Measurements from ENCODE around the gene RXRA. TPM values are rescaled to one million over a fixed set of nuclear protein-coding genes. Genes with fewer than 3 reads are reported as not detected.
"Not testable (repeated sequence)": the region's sequence is repeated elsewhere in the genome, so short reads cannot be mapped to it uniquely, and the experiment has no call there.

The RXRA gene
- polyA plus RNA-seq, 1 of the 3 experiments (the other 2 are of a cell fraction): 7.6 TPM

DNA sequence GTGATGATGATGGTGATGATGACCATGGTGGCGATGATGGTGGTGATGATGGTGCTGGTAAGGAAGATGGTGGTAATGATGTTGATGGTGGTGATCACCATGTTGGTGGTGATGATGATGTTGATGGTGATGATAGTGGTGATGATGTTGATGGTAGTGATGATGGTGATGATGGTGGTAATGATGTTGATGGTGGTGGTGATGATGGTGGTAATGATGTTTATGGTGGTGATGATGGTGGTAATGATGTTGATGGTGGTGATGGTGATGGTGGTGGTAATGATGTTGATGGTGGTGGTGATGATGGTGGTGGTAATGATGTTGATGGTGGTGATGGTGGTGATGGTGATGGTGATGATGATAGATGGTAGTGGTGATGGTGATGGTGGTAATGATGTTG lies 20.7 kb upstream of the RXRA start:
- ChIA-PET CTCF (no interaction called here), POLR2A (no interaction called here)
- Histone ChIP-seq H3K4me1 (ENCODE audit: control insufficient read depth in 1 of 2, insufficient read depth in 2 of 2, low read depth in 1 of 2, low read length in 1 of 2) (no peaks in the 10 kb centered on the region; a peak in 1 of 4 replicates), H3K79me2 (ENCODE audit: insufficient read depth) (no peaks in the 10 kb centered on the region), H3K4me3 (ENCODE audit: low read depth in 2 of 2, low read length in 1 of 2) (no peak overlapping the region), H4K20me1 (ENCODE audit: insufficient read depth) (no peaks in the 10 kb centered on the region), H3K27ac (ENCODE audit: low read depth in 2 of 2, low read length in 1 of 2) (no peak overlapping the region), H3K9ac (no peak overlapping the region), H3K4me2 (no peak overlapping the region), H3K9me3 (no peaks in the 10 kb centered on the region), H3K9me2 (no peaks in the 10 kb centered on the region), H3K27me3 (ENCODE audit: insufficient read depth) (peaks cover 3% of the 10 kb centered on the region; the same call in 1 of the 2 replicates), H2AFZ (ENCODE audit: low read depth) (no peak overlapping the region), H3F3A (replicated peaks; ENCODE audit: insufficient read depth) (no peaks in the 10 kb centered on the region), H3K36me3 (replicated peaks in 1 of 2; ENCODE audit: control insufficient read depth in 1 of 2, insufficient read depth in 2 of 2, low read length in 1 of 2) (no peaks in the 10 kb centered on the region)
- DNase-seq: no peak
- WGBS (ENCODE audit: low lambda C conversion rate): 95% methylated on average over 1 of the region's 1 CpG
- TF ChIP-seq SIN3A (IDR thresholded peaks at IDR 0.05; ENCODE audit: borderline replicate concordance, low read depth, low read length): no peak
- no peak for TF ChIP-seq RXRA (IDR thresholded peaks at IDR 0.05; ENCODE audit: borderline replicate concordance, low read depth)
- no peak for TF ChIP-seq MXI1 (IDR thresholded peaks at IDR 0.05; ENCODE audit: low read depth, low read length)
- no peak for TF ChIP-seq FOXJ3 (CRISPR knock-in tag; IDR thresholded peaks at IDR 0.05)
- TF ChIP-seq RFX5 (IDR thresholded peaks at IDR 0.05; ENCODE audit: low read length): no peak
- no peak for TF ChIP-seq TAF1 (IDR thresholded peaks at IDR 0.05; ENCODE audit: borderline replicate concordance, low read depth, low read length)
- TF ChIP-seq, protein P1, sequence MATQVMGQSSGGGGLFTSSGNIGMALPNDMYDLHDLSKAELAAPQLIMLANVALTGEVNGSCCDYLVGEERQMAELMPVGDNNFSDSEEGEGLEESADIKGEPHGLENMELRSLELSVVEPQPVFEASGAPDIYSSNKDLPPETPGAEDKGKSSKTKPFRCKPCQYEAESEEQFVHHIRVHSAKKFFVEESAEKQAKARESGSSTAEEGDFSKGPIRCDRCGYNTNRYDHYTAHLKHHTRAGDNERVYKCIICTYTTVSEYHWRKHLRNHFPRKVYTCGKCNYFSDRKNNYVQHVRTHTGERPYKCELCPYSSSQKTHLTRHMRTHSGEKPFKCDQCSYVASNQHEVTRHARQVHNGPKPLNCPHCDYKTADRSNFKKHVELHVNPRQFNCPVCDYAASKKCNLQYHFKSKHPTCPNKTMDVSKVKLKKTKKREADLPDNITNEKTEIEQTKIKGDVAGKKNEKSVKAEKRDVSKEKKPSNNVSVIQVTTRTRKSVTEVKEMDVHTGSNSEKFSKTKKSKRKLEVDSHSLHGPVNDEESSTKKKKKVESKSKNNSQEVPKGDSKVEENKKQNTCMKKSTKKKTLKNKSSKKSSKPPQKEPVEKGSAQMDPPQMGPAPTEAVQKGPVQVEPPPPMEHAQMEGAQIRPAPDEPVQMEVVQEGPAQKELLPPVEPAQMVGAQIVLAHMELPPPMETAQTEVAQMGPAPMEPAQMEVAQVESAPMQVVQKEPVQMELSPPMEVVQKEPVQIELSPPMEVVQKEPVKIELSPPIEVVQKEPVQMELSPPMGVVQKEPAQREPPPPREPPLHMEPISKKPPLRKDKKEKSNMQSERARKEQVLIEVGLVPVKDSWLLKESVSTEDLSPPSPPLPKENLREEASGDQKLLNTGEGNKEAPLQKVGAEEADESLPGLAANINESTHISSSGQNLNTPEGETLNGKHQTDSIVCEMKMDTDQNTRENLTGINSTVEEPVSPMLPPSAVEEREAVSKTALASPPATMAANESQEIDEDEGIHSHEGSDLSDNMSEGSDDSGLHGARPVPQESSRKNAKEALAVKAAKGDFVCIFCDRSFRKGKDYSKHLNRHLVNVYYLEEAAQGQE (IDR thresholded peaks at IDR 0.05; ENCODE audit: low read depth, low read length): no peak

DNA sequence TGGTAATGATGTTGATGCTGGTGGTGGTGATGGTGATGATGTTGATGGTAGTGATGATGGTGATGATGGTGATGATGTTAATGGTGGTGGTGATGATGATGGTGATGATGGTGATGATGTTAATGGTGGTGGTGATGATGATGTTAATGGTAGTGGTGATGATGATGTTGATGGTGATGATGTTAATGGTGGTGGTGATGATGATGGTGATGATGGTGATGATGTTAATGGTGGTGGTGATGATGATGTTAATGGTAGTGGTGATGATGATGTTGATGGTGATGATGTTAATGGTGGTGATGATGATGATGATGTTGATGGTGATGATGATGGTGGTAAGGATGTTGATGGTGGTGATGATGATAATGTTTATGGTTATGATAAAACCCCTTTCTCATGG lies 20.2 kb upstream of the RXRA start:
- H3K79me2 ChIP-seq (ENCODE audit: insufficient read depth); H2AFZ ChIP-seq (ENCODE audit: low read depth); H3K27ac ChIP-seq (ENCODE audit: low read depth in 2 of 2, low read length in 1 of 2); H3K4me3 ChIP-seq (ENCODE audit: low read depth in 2 of 2, low read length in 1 of 2); H4K20me1 ChIP-seq (ENCODE audit: insufficient read depth); H3K36me3 ChIP-seq (replicated peaks in 1 of 2; ENCODE audit: control insufficient read depth in 1 of 2, insufficient read depth in 2 of 2, low read length in 1 of 2); H3K9me2 ChIP-seq; DNase-seq; H3K9ac ChIP-seq; CTCF ChIA-PET; H3F3A ChIP-seq (replicated peaks; ENCODE audit: insufficient read depth); POLR2A ChIA-PET; H3K4me1 ChIP-seq (ENCODE audit: control insufficient read depth in 1 of 2, insufficient read depth in 2 of 2, low read depth in 1 of 2, low read length in 1 of 2); H3K4me2 ChIP-seq; H3K9me3 ChIP-seq; H3K27me3 ChIP-seq (ENCODE audit: insufficient read depth): not testable (repeated sequence)
